ENCODE measurements around the gene DCAF5.
"Not testable (repeated sequence)": the region's sequence is repeated elsewhere in the genome, so short reads cannot be mapped to it uniquely, and the experiment has no call there.

DCAF5 gene

GRCh38 chr14:69152902-69153151 is at the start of gene DCAF5:
TSS of gene DCAF5 (minus strand) at chr14:69153119. CDS start at chr14:69152978, 141 bp downstream.
- Histone ChIP-seq H4K20me1 (peaks cover 2 to 35% (median 17%) of the 10 kb centered on the region in 11 experiments; a peak in 15 of 22 replicates), H3K4me2 (peak within 1 kb of the TSS; percentile 86 to 100 (median 94)), H3K9ac (peak within 1 kb of the TSS; percentile 92 to 98 (median 96)), H3K9me3 (replicated peaks in 1 of 11) (no peaks in the 10 kb centered on the region), H3K27me3 (peaks cover 0 to 19% (median 12%) of the 10 kb centered on the region in 11 experiments; a peak in 16 of 22 replicates), H3K27ac (peak within 1 kb of the TSS; percentile 89 to 96 (median 93)), H3K36me3 (peaks cover 16 to 20% (median 16%) of the 10 kb centered on the region in 11 experiments; a peak in 20 of 22 replicates), H3K4me1 (peaks cover 24 to 28% (median 25%) of the 10 kb centered on the region in 10 experiments), H3K4me3 (peak within 1 kb of the TSS; percentile 88 to 96 (median 92))
- no peak for TF ChIP-seq Cebpa-rat (IDR thresholded peaks at IDR 0.05)

DNA sequence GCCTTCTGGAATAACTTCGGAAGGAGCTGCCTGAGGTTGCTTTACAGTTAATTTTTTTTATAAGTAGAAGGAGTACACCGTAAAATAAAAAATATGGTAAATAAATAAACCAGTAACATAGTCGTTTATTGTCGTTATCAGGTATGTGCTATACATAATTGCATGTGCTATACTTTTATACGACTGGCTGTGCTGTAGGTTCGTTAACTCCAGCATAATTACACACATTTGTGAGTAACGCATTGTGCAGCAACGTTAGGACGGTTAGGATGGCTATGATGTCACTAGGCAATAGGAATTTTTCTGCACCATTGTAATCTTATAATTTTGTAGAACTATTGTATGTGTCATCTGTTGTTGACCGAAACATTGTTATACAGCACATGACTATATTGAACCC is 46.9 kb upstream of the DCAF5 start:
- no peak for TF ChIP-seq Cebpa-rat (IDR thresholded peaks at IDR 0.05)
- Histone ChIP-seq H3K9me3 (replicated peaks in 1 of 11) (no peaks in the 10 kb centered on the region), H3K4me1 (0 out of 20 replicates have a peak, but pooled peaks cover 0 to 5% (median 0%) of the 10 kb centered on the region in 10 experiments), H3K36me3 (no peaks in the 10 kb centered on the region), H3K27me3 (no peaks in the 10 kb centered on the region), H3K4me2 (no peak overlapping the region), H3K9ac (no peak overlapping the region), H3K4me3 (no peak overlapping the region), H3K27ac (no peak overlapping the region), H4K20me1 (no peaks in the 10 kb centered on the region)

DNA sequence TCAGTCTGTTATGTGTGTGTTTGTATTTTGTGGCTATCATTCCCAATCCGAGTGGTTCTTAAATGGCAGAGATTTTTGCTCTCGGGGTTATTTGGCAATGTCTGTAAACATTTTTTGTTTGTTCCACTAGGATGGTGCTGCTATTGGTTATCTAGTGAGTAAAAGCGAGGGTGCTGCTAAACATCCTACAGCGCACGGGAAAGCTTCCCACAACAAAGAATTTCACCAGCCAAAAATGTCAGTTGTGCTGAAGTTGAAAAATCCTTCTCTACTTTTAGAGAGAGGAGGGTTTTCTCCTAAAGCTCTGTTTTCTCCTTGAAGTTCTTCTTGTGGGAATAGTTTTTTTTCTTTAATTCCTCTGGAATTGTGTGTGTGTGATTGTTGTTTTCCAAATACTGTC is 40.8 kb upstream of the DCAF5 start:
- Histone ChIP-seq H3K4me1 (0 out of 20 replicates have a peak, but pooled peaks cover 0 to 8% (median 0%) of the 10 kb centered on the region in 10 experiments), H3K27ac (no peak overlapping the region), H3K9me3 (replicated peaks in 1 of 11) (peaks cover 0 to 8% (median 0%) of the 10 kb centered on the region in 11 experiments; a peak in 4 of 22 replicates)

GRCh38 chr14:69191340-69192111 is 38.6 kb upstream of the DCAF5 start, which contains the start of gene EXD2:
TSS of gene EXD2 (plus strand) at chr14:69191498. CDS start at chr14:69209471, 17,973 bp downstream.
- Histone ChIP-seq H3K4me3 (peak within 1 kb of the TSS; percentile 54 to 72 (median 60)), H3K9ac (peak within 1 kb of the TSS in 10 of 11 experiments; percentile 0 to 63 (median 36); a peak in 13 of 22 replicates)

More for the DNA sequence above, 40.8 kb upstream of the DCAF5 start:
- H3K27me3 ChIP-seq = peaks cover 25 to 38% (median 36%) of the 10 kb centered on the region in 11 experiments
- no peak for TF ChIP-seq Cebpa-rat (IDR thresholded peaks at IDR 0.05)
- H4K20me1 ChIP-seq = no peaks in the 10 kb centered on the region
- H3K36me3 ChIP-seq = no peaks in the 10 kb centered on the region
- no peak overlapping the region for H3K4me3 ChIP-seq
- H3K4me2 ChIP-seq = no peak overlapping the region
- H3K9ac ChIP-seq = no peak overlapping the region

DNA sequence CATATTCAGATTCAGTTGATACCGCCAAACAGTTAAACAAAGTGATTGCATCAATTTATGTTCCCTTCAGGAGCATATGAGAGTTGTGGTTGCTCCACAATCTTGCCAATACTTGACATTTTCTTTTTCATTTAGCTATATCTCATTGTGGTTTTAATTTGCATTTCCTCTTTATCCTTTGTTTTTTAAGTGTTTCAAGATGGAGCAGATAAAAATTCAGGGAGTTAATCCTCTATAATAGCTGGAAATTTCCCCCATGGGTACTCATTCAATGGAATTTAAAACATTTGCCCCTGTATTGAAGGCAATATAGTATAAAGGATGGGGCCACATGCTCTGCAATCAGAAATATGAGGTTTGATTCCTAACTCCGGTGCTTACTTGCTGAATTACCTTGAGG is 37.3 kb upstream of the DCAF5 start:
- Histone ChIP-seq H3K4me1 (0 out of 20 replicates have a peak, but pooled peaks cover 0 to 8% (median 0%) of the 10 kb centered on the region in 10 experiments), H3K4me3 (no peak overlapping the region), H4K20me1 (no peaks in the 10 kb centered on the region), H3K9ac (no peak overlapping the region), H3K27me3 (peaks cover 25 to 38% (median 36%) of the 10 kb centered on the region in 11 experiments), H3K27ac (no peak overlapping the region), H3K36me3 (no peaks in the 10 kb centered on the region), H3K4me2 (no peak overlapping the region), H3K9me3 (replicated peaks in 1 of 11) (peaks cover 0 to 8% (median 0%) of the 10 kb centered on the region in 11 experiments; a peak in 4 of 22 replicates)
- TF ChIP-seq Cebpa-rat (IDR thresholded peaks at IDR 0.05) = no peak

More at GRCh38 chr14:69191340-69192111, 38.6 kb upstream of the DCAF5 start, which contains the start of gene EXD2:
- peak within 1 kb of the TSS; percentile 50 to 79 (median 69) for H3K4me2 ChIP-seq
- H3K9me3 ChIP-seq (replicated peaks in 1 of 11) = peaks cover 0 to 8% (median 0%) of the 10 kb centered on the region in 11 experiments; a peak in 4 of 22 replicates
- 0 out of 20 replicates have a peak, but pooled peaks cover 0 to 8% (median 0%) of the 10 kb centered on the region in 10 experiments for H3K4me1 ChIP-seq
- no peak within 1 kb of the TSS; a peak in 2 of 22 replicates for H3K27ac ChIP-seq
- TF ChIP-seq Cebpa-rat (IDR thresholded peaks at IDR 0.05) = no peak
- no peaks in the 10 kb centered on the region for H3K36me3 ChIP-seq
- no peaks in the 10 kb centered on the region for H4K20me1 ChIP-seq
- H3K27me3 ChIP-seq = peaks cover 25 to 38% (median 36%) of the 10 kb centered on the region in 11 experiments

- TF ChIP-seq Cebpa-rat (IDR thresholded peaks at IDR 0.05) = no peak
- no peaks in the 10 kb centered on the region for H3K36me3 ChIP-seq
These were observed 30.8 kb upstream of the DCAF5 start for GRCh38 chr14:69183735-69184134.

GRCh38 chr14:69182580-69182979 is 29.7 kb upstream of the DCAF5 start:
- not testable (repeated sequence) for H3K4me2 ChIP-seq; H3K9ac ChIP-seq; H3K9me3 ChIP-seq (replicated peaks in 1 of 11); H3K36me3 ChIP-seq; H3K4me3 ChIP-seq; H3K27me3 ChIP-seq; H3K4me1 ChIP-seq; H3K27ac ChIP-seq; H4K20me1 ChIP-seq

More at GRCh38 chr14:69183735-69184134, 30.8 kb upstream of the DCAF5 start:
- Histone ChIP-seq H3K4me1 (no peaks in the 10 kb centered on the region), H3K4me2 (no peak overlapping the region), H4K20me1 (no peaks in the 10 kb centered on the region), H3K9me3 (replicated peaks in 1 of 11) (no peaks in the 10 kb centered on the region), H3K9ac (no peak overlapping the region), H3K4me3 (no peak overlapping the region), H3K27me3 (no peaks in the 10 kb centered on the region), H3K27ac (no peak overlapping the region)

GRCh38 chr14:69181491-69181890 is 28.6 kb upstream of the DCAF5 start:
- H3K27me3 ChIP-seq = no peaks in the 10 kb centered on the region
- H4K20me1 ChIP-seq = no peaks in the 10 kb centered on the region
- H3K9me3 ChIP-seq (replicated peaks in 1 of 11) = no peaks in the 10 kb centered on the region
- H3K4me2 ChIP-seq = no peak overlapping the region
- no peaks in the 10 kb centered on the region for H3K4me1 ChIP-seq
- H3K27ac ChIP-seq = no peak overlapping the region
- no peaks in the 10 kb centered on the region for H3K36me3 ChIP-seq
- no peak overlapping the region for H3K9ac ChIP-seq
- no peak overlapping the region for H3K4me3 ChIP-seq
- no peak for TF ChIP-seq Cebpa-rat (IDR thresholded peaks at IDR 0.05)

GRCh38 chr14:69175130-69175529 is 22.2 kb upstream of the DCAF5 start:
- H3K9ac ChIP-seq = no peak overlapping the region
- H3K9me3 ChIP-seq (replicated peaks in 1 of 11) = no peaks in the 10 kb centered on the region
- H3K27ac ChIP-seq = no peak overlapping the region
- H4K20me1 ChIP-seq = no peaks in the 10 kb centered on the region
- no peak for TF ChIP-seq Cebpa-rat (IDR thresholded peaks at IDR 0.05)
- no peaks in the 10 kb centered on the region for H3K36me3 ChIP-seq
- H3K27me3 ChIP-seq = no peaks in the 10 kb centered on the region
- H3K4me3 ChIP-seq = no peak overlapping the region
- H3K4me1 ChIP-seq = no peaks in the 10 kb centered on the region
- no peak overlapping the region for H3K4me2 ChIP-seq

Data from BLaER1 treated with 17β-estradiol and CSF1 and Interleukin-3, amounts not matched to agents 10 nM and 100 nM (cell line).